Activated CD4-positive, alpha-beta T cell treated with anti-CD3 and anti-CD28 coated beads for 36 hours (primary cell): ENCODE measurements around the gene CISD3. TPM values are rescaled to one million over a fixed set of nuclear protein-coding genes. Genes with fewer than 3 reads are reported as not detected.
A peak's percentile ranks its signal among the peaks of the same experiment; 100 is the strongest.

ENCODE experiments used
- ATAC-seq: fragments of 200-7000 bp; cut with Tn5 transposase; one replicate; pipeline ENCODE4 v1.10.0; 2021; ENCODE audit warnings: mild to moderate bottlenecking, moderate library complexity
- CTCF ChIA-PET: fragments of 350-600 bp; sonication (Branson Sonifier 250); formaldehyde crosslinking; loops from one replicate; lab custom pipeline; 2021; ENCODE audit warnings: antibody characterized with exemption; lab: Charles Lee
- POLR2A ChIA-PET: fragments of 350-600 bp; sonication (Branson Sonifier 250); formaldehyde crosslinking; loops from one replicate; lab custom pipeline; 2021; ENCODE audit warnings: antibody characterized with exemption, inconsistent platforms; lab: Charles Lee
- DNase-seq: peaks from one replicate; pipeline ENCODE4 v3.0.0-alpha.2; 2020
- H3K27ac Mint-ChIP-seq: one replicate; pipeline ENCODE4 v1.8.0; 2021; ENCODE audit warnings: mixed read lengths
- H3K27me3 Mint-ChIP-seq: one replicate; pipeline ENCODE4 v1.8.0; 2021; ENCODE audit warnings: mixed read lengths
- H3K36me3 Mint-ChIP-seq: one replicate; pipeline ENCODE4 v1.8.0; 2021; ENCODE audit warnings: low read depth, mixed read lengths
- H3K4me1 Mint-ChIP-seq: one replicate; pipeline ENCODE4 v1.8.0; 2021; ENCODE audit warnings: mixed read lengths
- H3K4me3 Mint-ChIP-seq: one replicate; pipeline ENCODE4 v1.8.0; 2021; ENCODE audit warnings: mild to moderate bottlenecking, moderate library complexity, mixed read lengths
- H3K9me3 Mint-ChIP-seq: one replicate; pipeline ENCODE4 v1.8.0; 2021; ENCODE audit warnings: low read depth, mixed read lengths
- intact Hi-C, 2 experiments: fragments of 100-400 bp; cut with DNase I in 1 of 2; cut with micrococcal nuclease in 1 of 2; formaldehyde crosslinking; loops; one replicate each; pipeline versions ENCODE4 v1.14.2 to v1.15.1; 2022 to 2024; cut with DNase I, micrococcal nuclease
- total RNA-seq, 2 experiments: library from RNA; stranded (reverse); gene quantifications; one replicate each; pipeline ENCODE4 v1.2.3, GENCODE V29; 2021

Gene CISD3
- 10 to 100 TPM; 49.4 to 58.6 TPM for total RNA-seq

GRCh38 chr17:38729886-38730525 is at the start of gene CISD3:
Gene CISD3 (plus strand): TSS chr17:38730341. CDS start chr17:38730359, 18 bp downstream.
- POLR2A ChIA-PET, result interaction anchor here (1.8 kb wide), 1 partner anchor 54 kb away, joined by 6 read pairs; no protein-coding TSS in a partner anchor

DNA sequence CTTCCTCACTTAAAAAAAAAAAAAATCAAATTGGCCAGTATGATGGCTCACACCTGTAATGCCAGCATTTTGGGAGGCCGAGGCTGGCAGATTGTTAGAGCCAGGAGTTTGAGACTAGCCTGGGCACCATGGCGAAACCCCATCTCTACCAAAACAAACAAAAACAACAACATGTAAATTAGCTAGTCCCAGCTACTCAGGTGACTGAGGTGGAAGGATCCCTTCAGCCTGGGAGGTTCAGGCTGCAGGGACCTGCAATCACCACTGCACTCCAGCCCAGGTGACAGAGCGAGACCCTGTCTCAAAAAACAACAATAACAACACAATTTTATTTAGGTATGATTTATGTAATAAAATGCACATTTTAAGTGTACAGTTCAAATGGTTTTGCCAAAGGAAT is 49.0 kb upstream of the CISD3 start:
- H3K36me3 Mint-ChIP-seq, result no peaks in the 10 kb centered on the region
- H3K4me1 Mint-ChIP-seq, result peaks cover 17% of the 10 kb centered on the region
- H3K27me3 Mint-ChIP-seq, result peaks cover 2% of the 10 kb centered on the region
- no peak overlapping the region for H3K4me3 Mint-ChIP-seq
- DNase-seq, result no peak
- ChIA-PET CTCF (interaction anchor here (0.7 to 1.0 kb wide), 4 partner anchors 8 to 115 kb away, joined by 3 to 5 read pairs (median 3); no protein-coding TSS in a partner anchor), POLR2A (no interaction called here)
- no peaks in the 10 kb centered on the region for H3K9me3 Mint-ChIP-seq
- intact Hi-C loops, result no loop called here
- no peak overlapping the region for H3K27ac Mint-ChIP-seq
- no peak for ATAC-seq

More at GRCh38 chr17:38729886-38730525, at the start of gene CISD3:
- Mint-ChIP-seq H3K36me3 (peaks cover 33% of the 10 kb centered on the region), H3K27me3 (no peaks in the 10 kb centered on the region), H3K4me1 (peaks cover 81% of the 10 kb centered on the region), H3K4me3 (peak within 1 kb of the TSS; percentile 91), H3K27ac (peak within 1 kb of the TSS; percentile 100), H3K9me3 (no peaks in the 10 kb centered on the region)
- CTCF ChIA-PET, result interaction anchor here (1.2 to 1.6 kb wide), 2 partner anchors 16 to 23 kb away, joined by 3 to 7 read pairs; no protein-coding TSS in a partner anchor
- DNase-seq (peak; percentile 92), ATAC-seq (peak; percentile 66)
- intact Hi-C loops, result loop anchor here (1.0 to 10.0 kb wide), 10 partner anchors 17 to 1422 kb away; partner anchors contain the start of genes ARHGAP23 (in 1 of the 2), PIP4K2B (in 1 of the 2), PSMB3 (in 1 of the 2) and SRCIN1 (in 1 of the 2)

DNA sequence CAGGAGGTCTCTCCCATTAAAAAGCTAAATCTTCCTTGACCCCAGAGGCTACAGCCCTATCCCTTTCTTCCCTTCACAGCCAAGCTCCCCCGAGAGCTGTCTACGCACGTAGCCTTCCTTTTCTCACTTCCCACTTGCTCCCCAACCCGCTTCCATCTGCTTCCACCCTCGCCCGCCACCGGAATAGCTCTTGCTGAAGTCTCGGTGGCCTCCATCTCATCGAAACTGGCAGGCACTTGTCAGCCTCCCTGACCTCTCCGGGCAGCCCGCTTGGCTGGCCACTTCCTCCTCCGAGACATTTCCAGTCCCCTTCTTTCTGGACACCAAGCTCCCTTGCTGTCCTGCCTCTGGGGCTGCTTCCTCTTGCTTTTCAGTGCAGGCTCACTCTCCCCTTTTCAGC is 44.6 kb upstream of the CISD3 start:
- Mint-ChIP-seq H3K27me3 (peaks cover 2% of the 10 kb centered on the region), H3K36me3 (no peaks in the 10 kb centered on the region), H3K9me3 (no peaks in the 10 kb centered on the region), H3K4me3 (no peak overlapping the region), H3K27ac (no peak overlapping the region), H3K4me1 (peaks cover 4% of the 10 kb centered on the region)
- no peak for DNase-seq
- no peak for ATAC-seq
- CTCF ChIA-PET, result interaction anchor here (1.5 kb wide), 1 partner anchor 18 kb away, joined by 4 read pairs; no protein-coding TSS in a partner anchor
- POLR2A ChIA-PET, result no interaction called here
- intact Hi-C loops, result no loop called here

- Mint-ChIP-seq H3K4me3 (no peak overlapping the region), H3K27me3 (peaks cover 2% of the 10 kb centered on the region), H3K4me1 (peaks cover 4% of the 10 kb centered on the region), H3K36me3 (no peaks in the 10 kb centered on the region), H3K27ac (no peak overlapping the region), H3K9me3 (no peaks in the 10 kb centered on the region)
- ATAC-seq (no peak), DNase-seq (no peak)
- CTCF ChIA-PET, result interaction anchor here (0.8 to 3.9 kb wide), 4 partner anchors 10 to 90 kb away, joined by 3 to 20 read pairs (median 5); no protein-coding TSS in a partner anchor
- intact Hi-C loops, result no loop called here
- POLR2A ChIA-PET, result no interaction called here
These were observed 42.9 kb upstream of the CISD3 start for GRCh38 chr17:38687286-38687685.

GRCh38 chr17:38690386-38690785 is 39.8 kb upstream of the CISD3 start:
- intact Hi-C loops, result no loop called here
- Mint-ChIP-seq H3K36me3 (no peaks in the 10 kb centered on the region), H3K4me3 (no peak overlapping the region), H3K9me3 (no peaks in the 10 kb centered on the region), H3K27ac (no peak overlapping the region), H3K27me3 (peaks cover 2% of the 10 kb centered on the region), H3K4me1 (peaks cover 4% of the 10 kb centered on the region)
- ChIA-PET POLR2A (interaction anchor here (0.6 kb wide), 1 partner anchor 164 kb away, joined by 3 read pairs; no protein-coding TSS in a partner anchor), CTCF (interaction anchor here (0.8 to 3.9 kb wide), 4 partner anchors 10 to 45 kb away, joined by 3 to 20 read pairs (median 4); no protein-coding TSS in a partner anchor)
- no peak for ATAC-seq
- DNase-seq, result no peak

DNA sequence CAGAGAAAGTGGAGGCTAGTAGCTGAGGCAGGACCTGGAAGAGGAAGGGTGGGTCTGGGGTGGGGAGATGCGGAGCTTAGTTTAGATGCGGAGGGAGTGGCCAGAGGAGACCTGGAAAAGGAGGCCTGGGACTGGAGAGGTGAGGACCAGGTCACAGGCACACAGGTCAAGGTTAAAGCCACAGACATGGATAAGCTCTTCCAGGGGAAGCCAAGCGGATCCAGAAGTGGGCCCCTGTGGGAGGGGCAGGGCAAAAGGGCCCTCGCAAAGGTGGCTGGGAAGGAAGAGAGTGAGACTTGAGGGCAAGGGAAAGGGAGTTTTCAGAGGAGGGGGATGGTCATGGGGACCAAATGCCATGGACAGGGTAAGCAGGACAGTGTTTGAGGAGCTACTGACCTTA is 39.0 kb upstream of the CISD3 start:
- peaks cover 9% of the 10 kb centered on the region for H3K4me1 Mint-ChIP-seq
- DNase-seq, result no peak
- intact Hi-C loops, result no loop called here
- ChIA-PET CTCF (interaction anchor here (0.8 to 3.9 kb wide), 4 partner anchors 9 to 44 kb away, joined by 3 to 20 read pairs (median 4); no protein-coding TSS in a partner anchor), POLR2A (interaction anchor here (0.6 kb wide), 1 partner anchor 163 kb away, joined by 3 read pairs; no protein-coding TSS in a partner anchor)
- no peak for ATAC-seq
- no peak overlapping the region for H3K4me3 Mint-ChIP-seq
- no peaks in the 10 kb centered on the region for H3K36me3 Mint-ChIP-seq
- H3K27me3 Mint-ChIP-seq, result no peaks in the 10 kb centered on the region
- no peaks in the 10 kb centered on the region for H3K9me3 Mint-ChIP-seq
- H3K27ac Mint-ChIP-seq, result no peak overlapping the region

GRCh38 chr17:38693700-38694329 is 36.3 kb upstream of the CISD3 start:
- H3K4me1 Mint-ChIP-seq, result peaks cover 26% of the 10 kb centered on the region
- H3K27me3 Mint-ChIP-seq, result no peaks in the 10 kb centered on the region

DNA sequence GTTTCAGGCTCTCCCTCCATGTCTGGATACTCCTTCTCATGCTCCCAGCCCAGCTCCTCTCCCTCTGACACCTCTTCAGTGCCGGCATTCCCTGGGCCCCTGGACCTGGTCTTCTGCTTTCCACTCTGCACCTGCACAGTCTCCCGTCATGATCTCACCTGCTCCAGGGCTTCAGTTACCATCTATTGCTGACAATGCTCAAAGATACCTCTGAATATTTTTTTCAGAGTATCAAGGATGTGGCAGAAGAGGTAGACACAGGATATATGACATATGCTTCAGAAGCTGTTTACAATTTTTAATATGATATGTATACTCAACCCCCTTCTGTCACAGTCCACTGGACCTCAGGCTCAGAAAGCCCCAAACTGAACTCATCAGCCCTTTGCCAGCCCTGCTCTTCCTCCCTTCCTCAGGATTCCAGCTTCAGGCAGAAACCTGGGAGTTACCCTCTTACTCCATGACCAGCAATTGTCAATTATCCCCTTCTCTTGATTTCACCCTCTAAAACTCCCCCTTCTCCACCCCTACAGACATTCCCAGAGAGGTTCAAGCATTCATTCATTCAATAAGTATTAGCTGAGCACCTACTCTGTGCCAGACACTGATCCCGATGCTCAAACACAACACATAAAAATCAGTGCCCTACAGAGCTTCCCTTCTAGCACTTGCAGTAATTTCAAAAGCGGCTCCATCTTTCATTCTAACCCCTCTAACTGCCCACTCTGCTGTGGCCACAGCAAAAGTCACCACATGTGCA is 32.9 kb upstream of the CISD3 start:
- Mint-ChIP-seq H3K36me3 (peaks cover 4% of the 10 kb centered on the region), H3K27ac (peak overlapping the region; percentile 32), H3K4me3 (no peak overlapping the region), H3K27me3 (no peaks in the 10 kb centered on the region), H3K4me1 (peaks cover 55% of the 10 kb centered on the region), H3K9me3 (no peaks in the 10 kb centered on the region)
- ChIA-PET CTCF (interaction anchor here (0.6 to 1.5 kb wide), 4 partner anchors 21 to 1585 kb away, joined by 4 to 7 read pairs (median 6); no protein-coding TSS in a partner anchor), POLR2A (no interaction called here)
- ATAC-seq (no peak), DNase-seq (no peak)
- intact Hi-C loops, result no loop called here

More at GRCh38 chr17:38693700-38694329, 36.3 kb upstream of the CISD3 start:
- ATAC-seq (no peak), DNase-seq (no peak)
- Mint-ChIP-seq H3K27ac (no peak overlapping the region), H3K36me3 (no peaks in the 10 kb centered on the region), H3K4me3 (no peak overlapping the region), H3K9me3 (no peaks in the 10 kb centered on the region)
- ChIA-PET CTCF (interaction anchor here (1.1 kb wide), 1 partner anchor 41 kb away, joined by 3 read pairs; no protein-coding TSS in a partner anchor), POLR2A (no interaction called here)
- intact Hi-C loops, result no loop called here

- DNase-seq (no peak), ATAC-seq (no peak)
- ChIA-PET CTCF (interaction anchor here (0.6 to 1.5 kb wide), 2 partner anchors 24 to 36 kb away, joined by 3 to 7 read pairs; partner anchors contain the start of gene EPOP), POLR2A (no interaction called here)
- Mint-ChIP-seq H3K4me1 (peaks cover 55% of the 10 kb centered on the region), H3K9me3 (no peaks in the 10 kb centered on the region), H3K27me3 (no peaks in the 10 kb centered on the region), H3K36me3 (peaks cover 13% of the 10 kb centered on the region), H3K4me3 (no peak overlapping the region), H3K27ac (peak overlapping the region; percentile 39)
- intact Hi-C loops, result no loop called here
These were observed 31.4 kb upstream of the CISD3 start for GRCh38 chr17:38698760-38699159.

DNA sequence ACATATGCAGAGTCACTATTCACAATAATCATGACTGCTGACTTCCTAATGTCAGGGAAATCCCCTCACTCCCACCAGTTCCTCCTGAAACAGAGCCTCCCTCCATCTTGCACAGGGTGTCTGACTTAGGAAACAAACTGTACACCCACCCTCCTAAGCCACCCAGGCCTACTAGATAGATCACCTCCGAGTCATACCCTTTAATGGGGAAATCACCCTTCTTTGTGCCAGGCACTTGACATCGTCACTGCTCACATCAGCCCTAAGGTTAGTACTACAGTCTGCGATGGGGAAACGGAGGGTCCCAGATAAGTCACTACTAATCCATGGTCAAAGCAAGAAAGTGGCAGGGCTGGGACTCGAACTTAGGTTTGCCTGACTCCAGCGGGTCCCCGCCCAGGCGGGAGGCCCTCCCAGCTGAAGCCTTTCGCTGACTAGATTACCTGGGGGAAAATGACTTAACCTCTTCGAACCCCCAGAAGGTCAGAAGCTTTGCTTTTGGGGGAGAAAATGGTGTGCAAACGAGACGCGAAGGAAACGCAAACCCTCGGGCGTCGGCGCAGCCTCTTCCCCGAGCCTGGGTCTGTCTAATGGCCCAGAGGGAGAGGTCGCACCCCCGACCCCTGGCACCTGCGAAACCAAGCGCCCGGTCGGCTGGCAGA is 28.5 kb upstream of the CISD3 start:
- POLR2A ChIA-PET, result interaction anchor here (0.6 to 3.4 kb wide), 5 partner anchors 26 to 186 kb away, joined by 3 to 20 read pairs (median 3); partner anchors contain the start of genes EPOP and PSMB3
- CTCF ChIA-PET, result interaction anchor here (0.8 to 2.1 kb wide), 7 partner anchors 14 to 34 kb away, joined by 3 to 11 read pairs (median 4); partner anchors contain the start of gene EPOP
- DNase-seq, result peak; percentile 93
- intact Hi-C loops, result loop anchor here (1.0 to 5.0 kb wide), 21 partner anchors 24 to 1294 kb away; partner anchors contain the start of genes PSMB3 (in 2 of the 2), SYNRG (in 2 of the 2), ACACA (in 1 of the 2) and CISD3 (in 1 of the 2)
- H3K27me3 Mint-ChIP-seq, result no peaks in the 10 kb centered on the region
- H3K27ac Mint-ChIP-seq, result peak overlapping the region; percentile 93
- H3K36me3 Mint-ChIP-seq, result peaks cover 30% of the 10 kb centered on the region
- no peaks in the 10 kb centered on the region for H3K9me3 Mint-ChIP-seq
- peaks cover 48% of the 10 kb centered on the region for H3K4me1 Mint-ChIP-seq
- peak; percentile 76 for ATAC-seq
- H3K4me3 Mint-ChIP-seq, result peak overlapping the region; percentile 72
